Ishikawa (cell line): ENCODE measurements around the gene ENTPD1.

ENCODE experiments used
- CEBPB ChIP-seq: IDR thresholded peaks from 2 replicates; pipeline ENCODE4 v1.6.1; 2012
- CREB1 ChIP-seq: IDR thresholded peaks from 2 replicates; pipeline ENCODE4 v1.6.1; 2012; ENCODE audit warnings: low read depth
- EGR1 ChIP-seq: IDR thresholded peaks from 2 replicates; pipeline ENCODE4 v1.6.1; 2012
- EP300 ChIP-seq: IDR thresholded peaks from 2 replicates; pipeline ENCODE4 v1.6.1; 2012; ENCODE audit warnings: borderline replicate concordance
- FOXM1 ChIP-seq: IDR thresholded peaks from 2 replicates; pipeline ENCODE4 v1.6.1; 2012; ENCODE audit warnings: low read depth, borderline replicate concordance
- RAD21 ChIP-seq: IDR thresholded peaks from 2 replicates; pipeline ENCODE4 v1.6.1; 2012; ENCODE audit warnings: low read depth
- TAF1 ChIP-seq: IDR thresholded peaks from 2 replicates; pipeline ENCODE4 v1.6.1; 2012; ENCODE audit warnings: low read depth, mild to moderate bottlenecking
- TEAD4 ChIP-seq: IDR thresholded peaks from 2 replicates; pipeline ENCODE4 v1.6.1; 2012
- TF ChIP-seq, protein P1 (sequence below): IDR thresholded peaks from 2 replicates; pipeline ENCODE4 v1.6.1; 2012

DNA sequence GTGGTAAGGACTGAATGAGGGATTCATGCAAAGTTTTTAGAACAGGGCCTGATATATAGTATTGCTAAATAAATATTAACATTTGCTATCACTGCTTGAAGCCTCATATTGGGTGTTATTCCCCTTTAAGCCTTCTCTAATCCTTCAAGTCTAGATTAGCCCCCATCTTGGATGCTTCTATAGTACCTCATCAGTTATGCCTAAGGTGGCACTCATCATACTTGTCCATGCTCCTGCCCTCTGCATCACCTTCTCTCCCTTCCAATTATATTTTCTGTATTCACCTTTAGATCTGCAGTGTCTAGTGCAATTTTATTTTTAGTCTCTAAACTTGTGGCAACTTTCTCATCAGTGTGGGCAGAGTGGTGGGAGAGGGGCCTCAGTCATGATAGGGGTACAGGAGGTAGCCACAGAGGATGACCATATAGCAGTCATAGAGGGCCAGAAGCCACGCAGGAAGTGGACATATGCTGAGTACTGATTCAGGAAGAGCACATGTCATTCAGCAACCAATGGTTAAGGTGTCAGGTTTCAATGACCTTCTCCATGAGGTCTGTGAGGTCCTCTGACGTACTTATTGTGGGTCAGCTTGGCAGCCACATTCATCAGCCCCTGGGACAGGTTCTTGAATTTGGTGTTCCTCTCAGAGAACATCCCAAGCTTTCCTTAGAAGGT, 2.5 kb downstream of the ENTPD1 start:
- no peak for TF ChIP-seq EP300
- TF ChIP-seq TAF1, result no peak
- no peak for TF ChIP-seq EGR1
- TF ChIP-seq, protein P1, sequence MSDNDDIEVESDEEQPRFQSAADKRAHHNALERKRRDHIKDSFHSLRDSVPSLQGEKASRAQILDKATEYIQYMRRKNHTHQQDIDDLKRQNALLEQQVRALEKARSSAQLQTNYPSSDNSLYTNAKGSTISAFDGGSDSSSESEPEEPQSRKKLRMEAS, result 0 out of 2 replicates have a peak, but pooled peaks have one; percentile 44
- no peak for TF ChIP-seq CREB1
- no peak for TF ChIP-seq RAD21
- TF ChIP-seq CEBPB, result no peak
- no peak for TF ChIP-seq TEAD4
- TF ChIP-seq FOXM1, result no peak
